Measurements from ENCODE around the gene PHLDA2.

The PHLDA2 gene

GRCh38 chr11:2960139-2960538, 30.9 kb upstream of the PHLDA2 start:
- no peaks in the 10 kb centered on the region for H3K27me3 ChIP-seq (ENCODE audit: insufficient read depth, low read length)
- no peaks in the 10 kb centered on the region for H3K4me1 ChIP-seq (ENCODE audit: control insufficient read depth, insufficient read depth, low read length, unreplicated experiment)
- peaks cover 43% of the 10 kb centered on the region for H3K79me2 ChIP-seq (ENCODE audit: control insufficient read depth, insufficient read depth, low read length, unreplicated experiment)
- no peak overlapping the region for H2AFZ ChIP-seq (ENCODE audit: low read length, unreplicated experiment)
- peaks cover 64% of the 10 kb centered on the region; the same call in 1 of the 2 replicates for H3K36me3 ChIP-seq (ENCODE audit: insufficient read depth, low read length)
- H3K4me3 ChIP-seq (ENCODE audit: low read depth, low read length): no peak overlapping the region
- no peak overlapping the region for H3K27ac ChIP-seq (ENCODE audit: low read depth, low read length)

GRCh38 chr11:2958251-2958650, 29.0 kb upstream of the PHLDA2 start:
- H3K4me3 ChIP-seq (ENCODE audit: low read depth, low read length): no peak overlapping the region
- peaks cover 28% of the 10 kb centered on the region for H3K79me2 ChIP-seq (ENCODE audit: control insufficient read depth, insufficient read depth, low read length, unreplicated experiment)
- peaks cover 1% of the 10 kb centered on the region for H3K4me1 ChIP-seq (ENCODE audit: control insufficient read depth, insufficient read depth, low read length, unreplicated experiment)
- H3K27me3 ChIP-seq (ENCODE audit: insufficient read depth, low read length): no peaks in the 10 kb centered on the region
- H2AFZ ChIP-seq (ENCODE audit: low read length, unreplicated experiment): no peak overlapping the region
- H3K36me3 ChIP-seq (ENCODE audit: insufficient read depth, low read length): peaks cover 58% of the 10 kb centered on the region; the same call in 1 of the 2 replicates
- H3K27ac ChIP-seq (ENCODE audit: low read depth, low read length): no peak overlapping the region

- H2AFZ ChIP-seq (ENCODE audit: low read length, unreplicated experiment): no peak overlapping the region
- H3K27ac ChIP-seq (ENCODE audit: low read depth, low read length): no peak overlapping the region
- H3K79me2 ChIP-seq (ENCODE audit: control insufficient read depth, insufficient read depth, low read length, unreplicated experiment): peaks cover 15% of the 10 kb centered on the region
- peaks cover 57% of the 10 kb centered on the region for H3K36me3 ChIP-seq (ENCODE audit: insufficient read depth, low read length)
- H3K27me3 ChIP-seq (ENCODE audit: insufficient read depth, low read length): no peaks in the 10 kb centered on the region
- H3K4me3 ChIP-seq (ENCODE audit: low read depth, low read length): no peak overlapping the region
- H3K4me1 ChIP-seq (ENCODE audit: control insufficient read depth, insufficient read depth, low read length, unreplicated experiment): peaks cover 24% of the 10 kb centered on the region
These were observed 26.8 kb upstream of the PHLDA2 start for GRCh38 chr11:2955906-2956476.

GRCh38 chr11:2954263-2954662, 25.0 kb upstream of the PHLDA2 start:
- Histone ChIP-seq H2AFZ (ENCODE audit: low read length, unreplicated experiment) (no peak overlapping the region), H3K4me1 (ENCODE audit: control insufficient read depth, insufficient read depth, low read length, unreplicated experiment) (peaks cover 29% of the 10 kb centered on the region), H3K27me3 (ENCODE audit: insufficient read depth, low read length) (no peaks in the 10 kb centered on the region), H3K4me3 (ENCODE audit: low read depth, low read length) (no peak overlapping the region), H3K79me2 (ENCODE audit: control insufficient read depth, insufficient read depth, low read length, unreplicated experiment) (peaks cover 15% of the 10 kb centered on the region), H3K36me3 (ENCODE audit: insufficient read depth, low read length) (peaks cover 55% of the 10 kb centered on the region), H3K27ac (ENCODE audit: low read depth, low read length) (peak overlapping the region; percentile 4; the same call in 1 of the 2 replicates)

- Histone ChIP-seq H3K79me2 (ENCODE audit: control insufficient read depth, insufficient read depth, low read length, unreplicated experiment) (peaks cover 12% of the 10 kb centered on the region), H3K36me3 (ENCODE audit: insufficient read depth, low read length) (peaks cover 45% of the 10 kb centered on the region), H2AFZ (ENCODE audit: low read length, unreplicated experiment) (no peak overlapping the region), H3K27me3 (ENCODE audit: insufficient read depth, low read length) (no peaks in the 10 kb centered on the region), H3K4me1 (ENCODE audit: control insufficient read depth, insufficient read depth, low read length, unreplicated experiment) (peaks cover 30% of the 10 kb centered on the region), H3K27ac (ENCODE audit: low read depth, low read length) (peak overlapping the region; percentile 87), H3K4me3 (ENCODE audit: low read depth, low read length) (no peak overlapping the region)
These were observed 23.1 kb upstream of the PHLDA2 start for GRCh38 chr11:2952290-2952689.

GRCh38 chr11:2951231-2952110, 22.3 kb upstream of the PHLDA2 start:
- Histone ChIP-seq H3K27me3 (ENCODE audit: insufficient read depth, low read length) (no peaks in the 10 kb centered on the region), H3K4me3 (ENCODE audit: low read depth, low read length) (peak overlapping the region; percentile 28; the same call in 1 of the 2 replicates), H2AFZ (ENCODE audit: low read length, unreplicated experiment) (no peak overlapping the region), H3K4me1 (ENCODE audit: control insufficient read depth, insufficient read depth, low read length, unreplicated experiment) (peaks cover 36% of the 10 kb centered on the region), H3K79me2 (ENCODE audit: control insufficient read depth, insufficient read depth, low read length, unreplicated experiment) (peaks cover 15% of the 10 kb centered on the region), H3K36me3 (ENCODE audit: insufficient read depth, low read length) (peaks cover 39% of the 10 kb centered on the region), H3K27ac (ENCODE audit: low read depth, low read length) (peak overlapping the region; percentile 87)

- Histone ChIP-seq H3K4me3 (ENCODE audit: low read depth, low read length) (peak overlapping the region; percentile 28; the same call in 1 of the 2 replicates), H3K36me3 (ENCODE audit: insufficient read depth, low read length) (peaks cover 39% of the 10 kb centered on the region), H3K27me3 (ENCODE audit: insufficient read depth, low read length) (no peaks in the 10 kb centered on the region), H3K27ac (ENCODE audit: low read depth, low read length) (peak overlapping the region; percentile 87), H2AFZ (ENCODE audit: low read length, unreplicated experiment) (no peak overlapping the region), H3K79me2 (ENCODE audit: control insufficient read depth, insufficient read depth, low read length, unreplicated experiment) (peaks cover 15% of the 10 kb centered on the region), H3K4me1 (ENCODE audit: control insufficient read depth, insufficient read depth, low read length, unreplicated experiment) (peaks cover 43% of the 10 kb centered on the region)
These were observed 21.6 kb upstream of the PHLDA2 start for GRCh38 chr11:2950825-2951224.

- H3K36me3 ChIP-seq (ENCODE audit: insufficient read depth, low read length): peaks cover 39% of the 10 kb centered on the region
- no peaks in the 10 kb centered on the region for H3K27me3 ChIP-seq (ENCODE audit: insufficient read depth, low read length)
- peaks cover 15% of the 10 kb centered on the region for H3K79me2 ChIP-seq (ENCODE audit: control insufficient read depth, insufficient read depth, low read length, unreplicated experiment)
These were observed 20.7 kb upstream of the PHLDA2 start for GRCh38 chr11:2949920-2950319.

GRCh38 chr11:2947744-2948143, 18.5 kb upstream of the PHLDA2 start:
- Histone ChIP-seq H3K36me3 (ENCODE audit: insufficient read depth, low read length) (peaks cover 25% of the 10 kb centered on the region), H3K79me2 (ENCODE audit: control insufficient read depth, insufficient read depth, low read length, unreplicated experiment) (peaks cover 15% of the 10 kb centered on the region), H2AFZ (ENCODE audit: low read length, unreplicated experiment) (no peak overlapping the region), H3K27me3 (ENCODE audit: insufficient read depth, low read length) (no peaks in the 10 kb centered on the region), H3K4me3 (ENCODE audit: low read depth, low read length) (no peak overlapping the region), H3K27ac (ENCODE audit: low read depth, low read length) (no peak overlapping the region), H3K4me1 (ENCODE audit: control insufficient read depth, insufficient read depth, low read length, unreplicated experiment) (peaks cover 44% of the 10 kb centered on the region)

More at GRCh38 chr11:2949920-2950319, 20.7 kb upstream of the PHLDA2 start:
- Histone ChIP-seq H3K4me3 (ENCODE audit: low read depth, low read length) (no peak overlapping the region), H3K27ac (ENCODE audit: low read depth, low read length) (no peak overlapping the region), H2AFZ (ENCODE audit: low read length, unreplicated experiment) (no peak overlapping the region), H3K4me1 (ENCODE audit: control insufficient read depth, insufficient read depth, low read length, unreplicated experiment) (peaks cover 47% of the 10 kb centered on the region)

- Histone ChIP-seq H3K79me2 (ENCODE audit: control insufficient read depth, insufficient read depth, low read length, unreplicated experiment) (peaks cover 11% of the 10 kb centered on the region), H3K27me3 (ENCODE audit: insufficient read depth, low read length) (no peaks in the 10 kb centered on the region), H3K27ac (ENCODE audit: low read depth, low read length) (peak overlapping the region; percentile 57), H3K36me3 (ENCODE audit: insufficient read depth, low read length) (peaks cover 16% of the 10 kb centered on the region), H3K4me1 (ENCODE audit: control insufficient read depth, insufficient read depth, low read length, unreplicated experiment) (peaks cover 33% of the 10 kb centered on the region), H2AFZ (ENCODE audit: low read length, unreplicated experiment) (no peak overlapping the region), H3K4me3 (ENCODE audit: low read depth, low read length) (peak overlapping the region; percentile 64)
These were observed 16.6 kb upstream of the PHLDA2 start for GRCh38 chr11:2945757-2946287.
